ENCODE results near the gene CCDC198.

- TF ChIP-seq GATA2 (IDR thresholded peaks at IDR 0.05; ENCODE audit: low read depth, low read length) = no peak
- no peak for TF ChIP-seq GATA3 (IDR thresholded peaks at IDR 0.05; ENCODE audit: low read depth, low read length)
Measured at GRCh38 chr14:57533214-57533613, 39.6 kb upstream of the CCDC198 start.

Data from SH-SY5Y (cell line).